GM23338 (cell line): ENCODE data around the gene ZBTB44.

Experiments used
- CREB1 ChIP-seq: fragments of 250-450 bp; sonication (Bioruptor Pico); IDR thresholded peaks from 2 replicates; pipeline ENCODE4 v1.5.0; 2020; ENCODE audit warnings: low read depth, mild to moderate bottlenecking, moderate library complexity
- CTCF ChIP-seq, 2 experiments: fragments of 200-600 bp in 1 of 2; sonication (generic) in 1 of 2; conservative IDR thresholded peaks; 2 replicates each; pipeline versions ENCODE4 v1.5.1 to v1.6.1; 2016 to 2017; ENCODE audit warnings: antibody characterized with exemption in 2 of 2, low read depth in 2 of 2, mild to moderate bottlenecking in 2 of 2, moderate library complexity in 1 of 2
- EZH2 ChIP-seq: fragments of 200-600 bp; sonication (generic); IDR thresholded peaks from one replicate; pipeline ENCODE4 v1.8.0; 2017; ENCODE audit warnings: antibody characterized with exemption, mild to moderate bottlenecking, low read depth; ENCODE audit not compliant: unreplicated experiment
- EZH2phosphoT487 ChIP-seq: fragments of 200-600 bp; sonication (generic); IDR thresholded peaks from one replicate; pipeline ENCODE4 v1.8.1; 2018; ENCODE audit warnings: antibody characterized with exemption; ENCODE audit not compliant: unreplicated experiment
- JUNB ChIP-seq: IDR thresholded peaks from one replicate; pipeline ENCODE4 v1.6.1; 2016; ENCODE audit warnings: antibody characterized with exemption; ENCODE audit not compliant: unreplicated experiment
- POLR2AphosphoS5 ChIP-seq: IDR thresholded peaks from 2 replicates; pipeline ENCODE4 v1.6.1; 2016; ENCODE audit warnings: antibody characterized with exemption, low read depth
- REST ChIP-seq: IDR thresholded peaks from one replicate; pipeline ENCODE4 v1.6.1; 2018; ENCODE audit warnings: antibody characterized with exemption; ENCODE audit not compliant: unreplicated experiment
- ZNF114 ChIP-seq: fragments of 250-450 bp; sonication (Bioruptor Pico); IDR thresholded peaks from 2 replicates; pipeline ENCODE4 v1.5.0; 2020; ENCODE audit warnings: mild to moderate bottlenecking, moderate library complexity

DNA sequence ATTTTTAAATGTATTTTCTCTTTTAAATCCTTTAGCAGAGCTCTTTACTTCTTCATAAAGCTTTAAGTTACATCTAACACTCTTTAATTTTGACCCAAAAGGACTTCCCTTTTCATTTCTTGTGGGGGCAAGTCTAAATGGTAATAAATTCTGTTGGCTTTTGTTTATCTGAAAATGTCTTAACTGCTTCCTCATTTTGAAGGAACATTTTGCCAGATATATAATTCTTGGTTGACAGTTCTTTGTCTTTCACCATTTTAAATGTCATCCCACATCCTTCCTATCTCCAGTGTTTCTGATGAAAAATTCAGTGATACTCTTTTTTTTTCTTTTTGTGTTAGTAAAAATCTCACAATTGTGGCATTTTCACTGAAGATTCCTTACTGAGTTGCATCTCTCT lies 44.7 kb upstream of the ZBTB44 start:
- no peak for TF ChIP-seq JUNB
- no peak for TF ChIP-seq POLR2AphosphoS5
- TF ChIP-seq EZH2phosphoT487 = no peak
- TF ChIP-seq CTCF (conservative IDR thresholded peaks at IDR 0.05; ENCODE audit: low read depth in 2 of 2) = no peak
- no peak for TF ChIP-seq CREB1 (CRISPR knock-in tag)
- no peak for TF ChIP-seq EZH2
- TF ChIP-seq REST = no peak
- TF ChIP-seq ZNF114 (CRISPR knock-in tag) = no peak
